VCaP (cell line): Measurements from ENCODE around the gene SRSF2.

Source experiments
- H3K27ac ChIP-seq: fragments of 450-650 bp; 2 replicates; pipeline ENCODE4 v1.5.1; 2017
- TF ChIP-seq, protein P1 (sequence below): fragments of 450-650 bp; conservative IDR thresholded peaks from 2 replicates; pipeline ENCODE4 v1.5.1; 2017; ENCODE audit warnings: mild to moderate bottlenecking, moderate library complexity

Gene SRSF2

GRCh38 chr17:76721463-76721862, 15.7 kb downstream of the SRSF2 start:
- TF ChIP-seq, protein P1, sequence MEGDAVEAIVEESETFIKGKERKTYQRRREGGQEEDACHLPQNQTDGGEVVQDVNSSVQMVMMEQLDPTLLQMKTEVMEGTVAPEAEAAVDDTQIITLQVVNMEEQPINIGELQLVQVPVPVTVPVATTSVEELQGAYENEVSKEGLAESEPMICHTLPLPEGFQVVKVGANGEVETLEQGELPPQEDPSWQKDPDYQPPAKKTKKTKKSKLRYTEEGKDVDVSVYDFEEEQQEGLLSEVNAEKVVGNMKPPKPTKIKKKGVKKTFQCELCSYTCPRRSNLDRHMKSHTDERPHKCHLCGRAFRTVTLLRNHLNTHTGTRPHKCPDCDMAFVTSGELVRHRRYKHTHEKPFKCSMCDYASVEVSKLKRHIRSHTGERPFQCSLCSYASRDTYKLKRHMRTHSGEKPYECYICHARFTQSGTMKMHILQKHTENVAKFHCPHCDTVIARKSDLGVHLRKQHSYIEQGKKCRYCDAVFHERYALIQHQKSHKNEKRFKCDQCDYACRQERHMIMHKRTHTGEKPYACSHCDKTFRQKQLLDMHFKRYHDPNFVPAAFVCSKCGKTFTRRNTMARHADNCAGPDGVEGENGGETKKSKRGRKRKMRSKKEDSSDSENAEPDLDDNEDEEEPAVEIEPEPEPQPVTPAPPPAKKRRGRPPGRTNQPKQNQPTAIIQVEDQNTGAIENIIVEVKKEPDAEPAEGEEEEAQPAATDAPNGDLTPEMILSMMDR, result no peak
- H3K27ac ChIP-seq, result no peak overlapping the region

DNA sequence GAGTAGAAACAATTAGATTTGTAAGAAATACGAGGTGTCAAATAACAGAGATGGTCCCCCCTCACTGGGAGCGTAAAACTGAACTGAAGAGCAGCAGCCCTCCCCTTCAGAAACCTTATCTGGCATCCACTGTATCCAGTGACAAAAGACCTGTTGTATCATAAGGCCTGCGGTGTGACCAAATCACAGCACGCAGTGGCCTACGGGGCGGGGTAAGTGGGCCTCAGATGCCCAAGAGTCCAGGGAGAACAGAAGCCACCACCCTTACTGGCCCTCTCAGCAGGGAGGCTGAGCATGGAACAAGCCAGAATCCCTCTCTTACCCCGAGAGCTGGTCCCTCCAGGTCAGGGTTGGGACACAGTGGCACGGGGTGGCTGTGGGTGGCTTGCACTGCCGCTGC, 16.2 kb downstream of the SRSF2 start:
- H3K27ac ChIP-seq, result no peak overlapping the region
- TF ChIP-seq, protein P1, result no peak

DNA sequence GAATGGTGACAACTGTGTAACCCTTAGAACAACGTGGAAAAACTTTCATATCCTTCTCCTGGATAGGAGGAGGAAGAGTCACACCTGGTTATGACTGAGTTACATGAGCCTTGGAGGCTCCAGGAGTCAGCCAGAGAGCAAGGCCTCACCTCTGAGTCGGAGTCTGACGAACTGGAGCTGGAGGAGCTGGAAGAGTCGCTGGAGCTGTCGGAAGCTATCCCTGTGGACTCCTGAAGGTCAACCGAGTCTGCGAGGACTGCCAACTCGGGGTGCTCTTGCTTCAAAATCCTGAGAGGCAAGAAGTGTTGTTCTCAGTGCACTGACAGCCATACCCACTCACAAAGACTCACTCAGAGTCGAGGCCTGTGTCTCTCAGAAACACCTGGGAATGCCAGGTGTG, 16.9 kb downstream of the SRSF2 start:
- no peak overlapping the region for H3K27ac ChIP-seq
- TF ChIP-seq, protein P1, result no peak

- TF ChIP-seq, protein P1, result no peak
- H3K27ac ChIP-seq, result no peak overlapping the region
These were observed 18.6 kb downstream of the SRSF2 start for GRCh38 chr17:76718516-76718915.

- TF ChIP-seq, protein P1, result no peak
- no peak overlapping the region for H3K27ac ChIP-seq
These were observed 20.3 kb downstream of the SRSF2 start for GRCh38 chr17:76716839-76717215.

DNA sequence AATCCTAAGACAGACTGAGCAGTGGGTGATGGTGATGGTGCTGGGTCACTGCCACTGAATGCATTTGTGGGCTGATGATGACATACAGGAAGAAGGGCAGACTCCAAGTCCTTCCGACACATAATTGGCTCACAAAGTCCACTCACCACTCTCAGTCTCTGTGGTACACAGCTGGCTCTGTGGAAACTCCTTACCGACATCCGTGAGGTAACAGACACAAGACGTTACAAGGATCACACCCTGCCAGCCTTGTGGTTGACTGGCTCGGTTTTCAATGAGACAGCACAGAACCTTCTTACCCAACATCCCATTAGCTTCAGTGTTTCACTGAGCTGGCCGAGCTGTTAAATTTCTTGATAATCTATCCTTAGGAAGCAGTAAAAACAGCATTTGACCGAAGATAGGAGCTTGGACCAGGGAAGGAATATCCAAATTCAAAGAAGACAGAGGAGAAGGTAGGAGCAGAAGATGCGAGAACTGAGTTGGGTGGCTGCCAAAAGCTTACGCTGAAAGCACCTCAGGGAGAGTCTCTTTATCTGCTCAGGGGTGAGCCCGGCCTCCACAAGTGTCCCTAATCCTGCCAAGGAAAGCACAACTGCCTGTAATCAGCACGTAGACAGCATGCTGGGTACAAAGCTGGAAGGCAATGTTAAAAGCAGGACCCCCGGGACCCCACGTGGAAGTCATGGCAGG, 20.8 kb downstream of the SRSF2 start:
- TF ChIP-seq, protein P1, result no peak
- H3K27ac ChIP-seq, result no peak overlapping the region

DNA sequence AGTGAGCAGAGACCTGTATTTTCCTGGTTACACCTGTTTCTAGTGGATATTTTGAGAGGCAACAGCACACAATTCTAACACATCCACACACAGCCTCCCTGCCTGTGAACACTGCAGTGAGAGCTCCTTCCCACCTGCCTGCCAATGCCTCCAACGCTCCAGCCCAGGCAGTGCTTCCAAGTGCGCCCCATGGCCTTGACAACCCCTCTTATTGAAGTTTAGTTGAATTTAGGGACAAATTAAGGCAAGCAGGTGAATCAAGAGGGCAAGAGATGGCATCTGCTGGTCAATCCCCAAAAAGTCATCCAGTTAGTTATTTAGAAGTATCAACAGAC, 21.7 kb downstream of the SRSF2 start:
- H3K27ac ChIP-seq, result no peak overlapping the region
- TF ChIP-seq, protein P1, result no peak
